DMS153 (cell line): ENCODE measurements around the gene PEX11G.

Source experiments
- DNase-seq: peaks from one replicate; lab custom pipeline; 2025; lab: John Stamatoyannopoulos, UW

Gene PEX11G

DNA sequence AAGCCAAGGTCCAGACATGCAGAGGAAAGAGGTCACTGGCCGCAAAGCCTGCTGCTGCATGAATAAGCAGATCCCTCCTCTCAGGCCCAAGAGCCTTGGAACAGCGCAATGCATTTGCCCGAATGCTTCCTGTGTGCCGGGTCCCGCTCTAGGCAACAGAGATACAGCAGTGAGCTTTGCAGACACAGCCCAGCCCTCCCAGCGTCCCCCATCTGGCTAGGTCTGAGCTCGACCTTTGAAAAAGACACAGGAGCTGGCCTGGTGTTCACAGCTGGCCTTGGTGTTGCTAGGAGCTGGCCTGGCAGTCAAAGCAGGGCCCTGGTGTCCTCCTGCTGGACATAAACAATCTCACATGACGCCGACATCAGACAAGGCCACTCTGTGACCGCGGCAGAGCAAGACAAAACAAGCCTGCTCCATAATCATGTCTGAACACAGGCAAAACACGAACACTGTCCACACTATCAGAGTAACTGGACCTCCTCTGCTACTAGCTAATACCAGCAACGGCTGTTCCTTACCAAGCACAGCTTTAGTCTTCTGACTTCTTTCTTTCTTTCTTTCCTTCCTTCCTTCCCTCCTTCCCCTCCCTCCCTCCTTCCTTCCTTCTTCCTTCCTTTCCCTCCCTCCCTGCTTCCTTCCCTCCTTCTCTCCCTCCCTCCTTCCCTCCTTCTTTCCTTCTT is 5.7 kb upstream of the PEX11G start:
- DNase-seq = no peak

DNA sequence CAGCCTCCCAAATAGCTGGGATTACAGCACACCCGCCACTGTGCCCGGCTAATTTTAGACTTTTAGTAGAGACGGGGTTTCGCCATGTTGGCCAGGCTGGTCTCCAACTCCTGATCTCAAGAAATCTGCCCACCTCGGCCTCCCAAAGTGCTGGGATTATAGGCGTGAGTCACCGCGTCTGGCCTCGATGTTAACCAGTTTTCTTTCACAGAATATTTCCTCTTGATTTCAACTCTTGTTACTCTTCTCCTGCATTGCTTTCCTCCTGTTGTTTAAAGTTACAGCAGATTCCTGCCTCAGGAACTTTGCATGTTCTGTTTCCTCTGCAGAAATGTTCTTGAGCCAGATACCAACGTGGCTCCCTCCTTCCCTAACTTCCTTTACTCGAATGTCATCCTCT is 3.7 kb upstream of the PEX11G start:
- DNase-seq = no peak

DNA sequence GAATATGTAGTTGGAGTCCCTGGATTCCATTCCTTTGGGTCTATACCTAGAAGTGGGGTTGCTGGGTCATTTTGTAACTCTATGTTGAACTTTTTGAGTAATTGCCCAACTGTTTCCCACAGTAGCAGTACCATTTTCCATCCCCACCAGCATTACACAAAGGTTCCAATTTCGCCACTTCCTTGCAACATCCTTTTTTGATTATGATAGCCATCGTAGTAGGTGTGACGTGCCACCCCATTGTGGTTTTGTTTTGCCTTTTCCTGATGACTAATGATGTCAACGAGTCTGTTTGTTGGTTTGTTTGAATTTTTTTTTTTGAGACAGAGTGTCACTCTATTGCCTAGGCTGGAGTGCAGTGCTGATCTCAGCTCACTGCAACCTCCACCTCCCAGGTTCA is 3.3 kb upstream of the PEX11G start:
- DNase-seq = no peak

DNA sequence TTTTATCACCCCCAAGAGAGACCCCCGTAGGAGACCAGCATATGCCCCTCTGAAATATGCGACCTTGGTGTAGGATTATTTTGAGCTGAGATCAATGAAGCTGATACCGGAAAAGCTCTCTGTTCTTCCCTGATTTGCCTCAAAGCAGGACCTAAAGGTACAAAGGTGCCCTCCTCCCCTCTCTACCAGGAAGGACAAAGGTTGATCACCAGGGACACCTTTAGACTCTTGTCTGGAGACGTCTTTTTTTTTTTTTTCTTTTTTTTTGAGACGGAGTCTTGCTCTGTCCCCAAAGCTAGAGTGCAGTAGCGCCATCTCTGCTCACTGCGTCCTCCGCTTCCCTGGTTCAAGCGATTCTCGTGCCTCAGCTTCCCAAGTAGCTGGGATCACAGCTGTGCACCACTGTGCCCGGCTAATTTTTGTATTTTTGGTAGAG is 792 bp upstream of the PEX11G start:
- no peak for DNase-seq

DNA sequence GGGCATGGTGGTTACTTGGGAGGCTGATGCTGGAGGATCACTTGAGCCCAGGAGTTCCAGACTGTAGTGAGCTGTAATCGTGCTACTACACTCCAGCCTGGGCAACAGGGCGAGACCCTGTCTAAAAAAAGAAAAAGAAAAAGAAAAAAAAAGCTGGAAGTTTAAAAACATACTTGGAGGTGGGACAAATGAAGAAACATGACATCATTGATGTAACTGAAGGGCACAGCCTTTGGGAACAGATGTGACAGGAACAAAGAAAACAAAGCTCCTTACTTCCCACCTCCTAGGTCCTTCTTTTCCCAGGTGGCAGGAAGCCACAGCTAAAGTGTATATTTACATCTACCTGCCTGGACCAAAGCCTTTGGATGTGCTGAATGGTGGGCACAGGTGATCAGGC is 1.9 kb downstream of the PEX11G start:
- no peak for DNase-seq

DNA sequence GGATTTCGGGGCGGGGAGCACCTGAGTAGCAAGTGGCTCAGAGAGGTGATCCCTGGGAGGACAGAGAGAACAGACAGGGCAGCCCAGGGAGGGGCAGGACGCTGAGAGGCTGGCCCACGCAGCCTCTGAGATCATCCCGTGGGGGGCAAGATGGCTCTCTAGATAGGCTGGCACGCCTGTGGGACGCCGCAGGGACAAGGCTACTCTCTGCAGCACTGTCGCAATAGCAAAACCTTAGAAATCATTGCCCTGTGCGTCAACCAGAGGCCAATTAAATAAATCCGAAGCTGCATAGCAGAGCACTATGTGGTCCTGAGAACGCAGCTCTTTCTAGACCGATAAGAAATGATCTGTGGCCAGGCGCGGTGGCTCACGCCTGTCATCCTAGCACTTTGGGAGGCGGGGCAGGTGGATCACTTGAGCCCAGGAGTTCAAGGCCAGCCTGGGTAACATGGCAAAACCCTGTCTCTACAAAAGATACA is 5.1 kb downstream of the PEX11G start:
- DNase-seq = no peak

DNA sequence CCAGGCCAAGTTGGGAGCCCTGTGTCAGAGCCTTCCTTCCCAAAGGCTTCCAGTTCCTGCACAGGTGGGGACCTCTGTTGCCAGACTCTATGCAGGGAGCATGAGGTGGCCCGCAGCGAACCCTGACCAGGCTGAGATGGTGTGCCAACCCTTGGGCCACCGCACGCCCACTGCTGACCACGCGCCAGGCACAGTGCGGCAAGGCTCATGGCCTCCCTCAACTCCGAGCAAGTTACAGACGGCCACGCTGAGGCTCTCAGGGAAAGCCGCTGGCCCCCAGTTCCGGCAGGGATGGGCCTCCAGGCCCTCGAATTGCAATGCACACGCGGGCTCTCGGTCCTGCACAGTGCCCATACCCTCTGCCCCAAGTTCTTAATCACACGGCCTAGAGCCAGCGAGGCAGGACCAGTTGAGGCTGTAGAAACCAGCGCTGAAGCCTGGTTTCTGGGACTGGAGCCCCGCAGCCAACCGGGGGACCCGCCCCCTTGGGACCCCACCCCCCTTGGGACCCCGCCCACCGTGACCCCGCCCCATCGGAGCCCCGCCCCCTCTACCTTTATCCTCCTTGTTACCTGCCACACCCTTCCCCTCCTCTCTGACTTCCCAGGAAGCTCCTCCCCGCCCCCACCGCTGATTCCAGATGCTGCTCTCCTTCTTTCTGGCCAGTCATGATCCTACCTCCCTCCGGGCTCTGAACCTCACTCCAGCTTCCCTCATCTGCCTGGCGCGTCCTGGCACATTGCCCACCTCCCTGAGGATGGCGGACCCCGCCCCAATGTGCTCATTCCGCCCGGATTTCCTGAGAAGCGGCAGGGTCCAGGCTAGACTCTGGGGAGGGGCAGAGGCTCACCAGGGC is 6.0 kb downstream of the PEX11G start:
- DNase-seq = peak; percentile 71

DNA sequence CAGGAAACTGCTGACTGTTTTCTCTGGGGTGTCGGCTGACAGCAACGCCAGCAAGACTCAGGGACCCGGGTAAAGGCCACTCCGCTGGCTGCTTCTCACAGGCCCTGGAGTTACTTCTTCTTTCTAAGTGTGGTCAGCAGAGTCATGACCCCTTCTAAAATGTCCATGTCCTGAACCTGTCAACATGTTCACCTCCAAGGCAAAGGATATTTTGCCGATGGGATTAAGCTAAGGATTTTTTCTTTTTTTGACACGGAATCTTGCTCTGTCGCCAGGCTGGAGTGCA is 7.9 kb downstream of the PEX11G start:
- DNase-seq = no peak

DNA sequence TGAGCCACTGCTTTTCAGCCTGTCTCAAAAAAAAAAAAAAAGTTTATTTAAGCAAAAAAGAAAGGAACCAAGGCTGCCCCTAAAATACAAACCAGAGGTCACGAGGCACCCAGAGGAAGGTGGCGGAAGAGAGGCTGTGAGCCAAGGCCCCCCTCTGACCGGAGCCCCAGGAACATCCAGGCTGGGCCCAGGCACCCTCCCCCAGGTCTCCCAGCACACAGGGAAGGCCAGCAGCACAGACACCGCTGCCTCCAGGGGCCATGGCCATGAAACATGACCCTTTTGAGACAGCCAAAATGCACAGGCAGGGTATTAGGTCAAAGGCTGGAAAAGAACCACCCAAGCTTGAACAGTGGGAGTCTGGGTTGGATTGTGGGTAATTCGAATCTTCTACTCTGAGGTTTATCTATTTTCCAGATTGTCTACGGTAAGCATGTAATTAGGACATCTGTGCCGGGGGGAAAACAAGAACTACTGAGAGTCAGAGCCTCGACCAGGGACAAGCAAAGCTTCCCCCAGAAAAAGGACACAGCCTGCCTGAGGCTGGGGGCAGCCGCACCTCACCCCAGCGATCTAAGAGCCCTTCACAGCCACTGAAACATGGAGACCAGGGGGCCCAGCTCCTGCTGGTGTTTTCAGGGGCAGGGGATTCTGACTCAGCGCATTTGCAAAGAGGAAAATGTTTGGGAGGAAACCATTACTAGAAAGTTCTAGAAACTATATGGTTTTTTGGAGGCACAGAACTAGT is 8.4 kb downstream of the PEX11G start:
- no peak for DNase-seq

DNA sequence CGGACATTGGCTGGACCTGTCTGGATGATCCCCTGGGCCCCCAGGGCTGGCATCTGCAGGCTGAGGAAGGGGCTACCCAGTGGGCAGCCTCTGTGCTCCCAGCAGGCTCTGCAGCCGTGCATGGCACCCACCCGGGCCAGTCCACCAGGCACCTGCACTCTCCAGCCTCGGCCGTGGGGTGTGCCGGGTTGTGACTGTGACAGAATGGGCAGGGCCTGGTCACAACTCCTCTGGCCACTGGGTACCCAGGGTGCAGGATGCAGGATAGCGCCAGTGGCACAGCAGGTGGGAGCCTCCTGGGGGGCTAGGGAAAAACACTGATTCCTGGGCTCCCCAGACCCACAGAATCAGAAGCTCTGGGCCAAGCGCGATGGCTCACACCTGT is 10.0 kb downstream of the PEX11G start:
- no peak for DNase-seq

DNA sequence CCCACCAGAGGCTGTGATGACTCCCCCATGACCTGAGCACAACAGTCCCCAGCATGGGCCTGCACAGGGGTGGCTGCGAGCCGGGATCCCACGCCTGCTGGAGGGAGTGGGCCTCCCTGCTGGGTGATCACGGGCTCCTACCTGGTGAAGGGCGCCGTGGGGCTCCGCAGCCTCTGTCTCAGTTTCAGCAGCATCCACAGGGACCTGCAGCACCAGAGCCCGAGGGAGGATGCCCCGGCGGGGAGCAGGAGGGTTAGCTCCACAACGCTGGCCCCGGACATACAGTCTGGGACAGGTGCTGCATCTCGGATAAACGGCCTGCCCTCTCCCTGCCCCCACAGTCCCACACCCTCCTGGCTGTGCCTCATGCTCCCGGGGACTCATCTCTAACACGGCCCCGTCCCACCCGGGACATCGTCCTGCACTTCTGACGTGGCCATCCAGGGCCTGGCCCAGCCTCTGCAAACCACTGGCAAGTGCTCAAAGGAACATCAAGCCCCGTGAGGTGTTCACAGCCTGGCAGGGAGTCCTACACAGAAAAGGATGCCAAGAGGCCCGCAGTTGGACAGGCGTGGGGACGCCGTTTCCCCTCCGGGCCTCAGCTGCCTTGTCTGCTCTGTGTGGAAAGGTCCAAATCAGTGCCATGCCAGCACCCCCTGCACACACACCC is 10.5 kb downstream of the PEX11G start:
- DNase-seq = no peak

DNA sequence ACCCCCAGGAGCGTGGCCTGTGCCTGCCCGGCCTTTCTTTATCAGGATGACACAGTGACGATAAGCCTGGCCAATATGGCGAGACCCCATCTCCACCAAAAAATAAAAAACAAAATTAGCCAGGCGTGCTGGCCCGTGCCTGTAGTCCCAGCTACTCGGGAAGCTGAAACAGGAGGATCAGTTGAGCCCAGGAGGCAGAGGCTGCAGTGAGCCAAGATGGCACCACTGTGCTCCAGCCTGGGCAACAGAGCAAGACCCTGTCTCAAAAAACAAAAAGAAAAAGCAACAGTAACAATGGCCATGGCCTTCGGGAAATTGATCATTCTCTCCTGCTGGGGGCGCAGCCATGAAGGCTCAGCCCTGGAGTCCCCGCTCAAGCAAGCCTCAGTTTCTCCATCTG is 11.1 kb downstream of the PEX11G start:
- DNase-seq = no peak

DNA sequence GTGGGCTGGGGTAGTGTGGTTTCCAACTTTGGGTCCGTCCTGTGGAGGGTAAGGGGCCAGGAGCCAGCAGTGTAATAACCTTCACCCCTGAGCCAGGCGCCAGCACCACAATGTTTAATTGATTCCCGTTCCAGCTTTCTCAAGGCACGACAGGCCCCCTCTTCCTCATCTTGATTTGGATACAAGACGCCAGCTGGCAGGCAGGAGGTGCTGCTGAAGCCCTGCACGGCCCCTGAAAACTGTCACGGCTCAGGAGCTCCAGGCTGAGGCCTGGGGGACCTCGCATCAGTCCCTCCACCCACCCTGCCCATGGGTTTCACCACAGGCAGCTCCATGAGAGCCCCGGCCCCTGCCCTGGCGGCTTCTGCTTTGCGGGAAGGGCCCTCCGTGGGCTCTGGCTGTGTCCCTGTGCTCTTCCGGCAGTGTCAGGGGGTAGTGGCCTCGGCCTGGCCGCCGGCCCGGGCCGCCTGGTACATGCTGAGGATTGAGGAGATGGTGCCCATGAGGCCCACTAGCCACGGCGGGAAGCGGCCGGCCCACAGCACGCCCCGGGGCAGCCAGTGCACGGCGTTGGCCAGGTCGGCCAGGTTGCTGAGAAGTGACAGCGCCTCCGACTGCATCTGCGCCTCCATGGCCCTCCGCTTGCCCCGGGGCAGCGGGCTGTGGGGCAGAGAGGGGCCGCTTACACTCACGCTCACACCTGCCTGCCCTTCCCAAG is 11.9 kb downstream of the PEX11G start:
- DNase-seq = no peak

DNA sequence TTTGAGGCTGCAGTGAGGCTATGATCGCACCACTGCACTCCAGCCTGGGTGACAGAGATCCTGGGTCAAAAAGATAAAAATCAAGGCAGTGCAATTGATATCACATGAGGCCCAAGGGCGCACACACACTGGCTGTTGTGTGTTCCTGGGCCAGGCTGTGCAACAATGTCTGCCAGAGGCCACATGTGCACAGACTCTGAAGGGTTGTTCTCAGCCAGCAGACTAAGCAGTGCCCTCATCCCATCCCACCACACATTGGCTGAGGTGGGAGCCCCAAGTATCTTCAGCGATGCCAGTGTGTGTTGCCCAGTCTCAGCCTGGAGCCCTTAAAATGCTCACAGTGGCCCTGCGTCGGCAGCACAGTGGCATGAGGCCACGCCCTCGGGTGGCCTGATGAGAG is 12.6 kb downstream of the PEX11G start:
- no peak for DNase-seq

DNA sequence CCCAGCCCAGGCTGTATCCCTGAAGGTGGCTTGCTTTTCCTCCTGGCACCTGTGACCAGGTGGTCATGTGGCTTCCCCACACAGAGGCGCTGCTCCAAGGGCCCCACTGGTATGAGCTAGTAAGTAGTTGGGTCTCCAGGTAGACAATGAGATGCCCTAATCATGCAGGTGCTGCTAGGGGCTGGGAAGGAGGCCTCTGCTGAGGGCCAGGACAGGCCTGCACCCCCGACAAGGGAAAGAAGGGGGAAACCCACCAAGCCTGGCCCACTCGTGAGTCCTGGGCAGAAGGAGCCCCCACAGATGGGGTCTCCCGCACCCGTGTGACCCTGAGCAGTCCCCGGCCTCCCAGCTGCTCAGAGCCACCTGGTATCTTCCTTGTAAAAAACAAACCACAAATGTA is 13.2 kb downstream of the PEX11G start:
- DNase-seq = no peak

DNA sequence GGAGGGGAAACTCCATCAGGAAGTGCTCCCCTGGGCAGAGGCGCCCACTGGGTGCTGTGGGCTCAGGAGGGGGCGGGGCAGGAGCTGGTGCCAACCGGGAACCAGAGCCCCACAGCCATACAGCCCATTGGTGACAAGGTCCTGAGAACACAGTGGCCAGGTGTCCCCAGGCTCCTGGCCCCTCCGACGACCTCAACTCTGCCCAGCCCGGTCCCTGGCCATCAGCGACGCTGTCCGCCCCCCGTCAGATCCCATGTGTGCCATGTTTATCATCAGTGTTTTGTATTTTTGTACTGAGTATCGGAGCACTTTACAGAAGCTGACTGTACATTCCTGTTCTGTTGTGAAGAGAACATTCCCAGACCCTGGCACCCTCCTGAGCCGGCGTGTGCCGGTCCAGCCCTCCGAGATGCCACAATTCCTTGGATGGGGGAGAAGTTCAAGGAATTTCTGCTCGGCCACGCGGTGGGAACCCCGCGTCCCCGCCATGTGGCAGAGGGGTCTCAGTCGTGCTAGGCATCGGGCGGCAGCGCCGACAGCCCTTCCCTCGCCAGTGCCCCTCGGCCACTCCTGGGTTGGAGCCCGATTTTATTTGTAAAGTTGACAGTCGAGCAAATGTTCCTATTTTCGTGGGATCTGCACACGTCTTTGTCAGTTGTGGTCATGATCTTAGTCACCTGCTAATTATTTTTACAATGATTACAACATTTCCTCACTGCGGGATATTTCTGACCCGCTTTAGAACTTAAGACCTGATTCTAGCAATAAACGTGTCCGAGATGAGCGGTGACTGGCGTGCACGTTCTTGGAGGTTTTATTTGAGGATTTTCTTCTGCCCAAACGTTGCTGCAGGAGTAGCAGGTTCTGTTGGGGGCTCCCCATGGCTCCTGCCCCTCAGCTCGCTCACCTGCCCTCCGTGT is 16.9 kb downstream of the PEX11G start:
- DNase-seq = no peak

DNA sequence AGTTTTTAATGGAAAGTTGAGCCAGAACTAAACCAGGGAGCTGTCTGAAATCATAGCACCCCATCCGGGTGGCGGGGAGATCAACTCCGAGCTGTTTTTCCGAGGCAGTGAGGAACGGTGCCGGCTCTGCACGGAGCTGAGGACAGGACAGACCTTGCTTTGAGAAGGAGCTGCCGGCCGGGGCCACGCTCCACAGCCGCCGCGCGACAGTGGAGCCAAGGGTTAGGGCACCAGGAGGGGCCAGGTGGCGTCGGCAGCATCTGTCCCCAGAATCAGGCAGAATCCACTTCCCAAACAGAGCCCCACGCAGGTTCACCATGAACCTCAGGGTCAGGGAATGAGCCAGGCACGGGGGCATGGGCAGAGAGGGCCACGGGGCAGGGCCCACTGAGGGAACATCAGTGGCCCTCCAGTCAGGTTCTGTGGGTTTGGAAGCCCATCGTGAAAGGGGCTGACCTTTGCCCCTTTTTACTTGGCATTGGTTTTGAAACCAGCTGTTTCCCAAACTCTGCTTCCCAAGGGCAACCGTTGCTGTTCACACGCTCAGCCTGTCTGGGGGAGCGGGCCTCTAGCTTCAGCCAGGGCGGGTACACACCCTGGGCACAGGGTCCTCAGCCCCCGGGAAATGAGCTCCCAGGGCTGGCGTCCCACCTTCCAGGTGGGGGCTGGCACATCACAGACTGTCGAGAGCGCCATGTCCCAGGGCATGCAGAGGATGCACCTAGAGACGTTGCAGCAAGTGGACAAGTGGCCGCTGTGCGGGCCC is 18.1 kb downstream of the PEX11G start:
- no peak for DNase-seq

DNA sequence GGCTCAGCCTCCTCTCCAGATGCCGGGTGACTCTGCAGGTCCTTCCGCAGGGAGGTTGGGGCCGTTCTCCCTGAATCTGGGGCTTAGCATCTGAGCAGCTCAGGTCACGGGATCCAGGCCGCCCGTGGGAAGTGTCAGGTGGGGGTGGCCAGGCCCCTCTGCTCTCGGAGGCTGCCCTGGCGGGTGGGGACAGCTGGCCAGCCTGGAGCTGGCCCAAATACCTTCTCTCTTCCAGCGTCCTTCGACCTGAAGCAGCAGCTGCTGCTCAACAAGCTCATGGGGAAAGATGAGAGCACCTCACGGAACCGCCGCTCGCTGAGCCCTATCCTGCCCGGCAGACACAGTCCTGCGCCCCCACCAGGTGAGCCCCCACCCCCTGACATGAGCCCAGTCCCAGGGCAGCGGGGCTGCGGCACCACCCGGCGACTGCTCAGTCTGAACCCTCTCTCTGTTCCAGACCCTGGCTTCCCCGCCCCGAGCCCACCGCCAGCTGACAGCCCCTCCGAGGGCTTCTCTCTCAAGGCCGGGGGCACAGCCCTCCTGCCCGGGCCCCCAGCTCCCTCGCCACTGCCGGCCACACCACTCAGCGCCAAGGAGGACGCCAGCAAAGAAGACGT is 19.1 kb downstream of the PEX11G start:
- DNase-seq = no peak

DNA sequence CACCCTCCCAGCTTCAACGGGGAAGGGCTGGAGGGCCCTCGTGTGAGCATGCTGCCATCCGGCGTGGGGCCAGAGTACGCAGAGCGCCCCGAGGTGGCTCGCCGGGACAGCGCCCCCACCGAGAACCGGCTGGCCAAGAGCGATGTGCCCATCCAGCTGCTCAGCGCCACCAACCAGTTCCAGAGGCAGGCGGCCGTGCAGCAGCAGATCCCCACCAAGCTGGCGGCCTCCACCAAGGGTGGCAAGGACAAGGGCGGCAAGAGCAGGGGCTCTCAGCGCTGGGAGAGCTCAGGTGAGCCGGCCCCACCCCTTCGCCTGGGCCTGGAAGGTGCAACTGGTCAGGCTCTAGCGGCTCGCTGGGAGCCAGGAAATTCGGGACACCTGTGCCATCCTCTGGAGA is 20.0 kb downstream of the PEX11G start:
- no peak for DNase-seq
